ENCODE data around the gene MGAT5.

MGAT5 gene

DNA sequence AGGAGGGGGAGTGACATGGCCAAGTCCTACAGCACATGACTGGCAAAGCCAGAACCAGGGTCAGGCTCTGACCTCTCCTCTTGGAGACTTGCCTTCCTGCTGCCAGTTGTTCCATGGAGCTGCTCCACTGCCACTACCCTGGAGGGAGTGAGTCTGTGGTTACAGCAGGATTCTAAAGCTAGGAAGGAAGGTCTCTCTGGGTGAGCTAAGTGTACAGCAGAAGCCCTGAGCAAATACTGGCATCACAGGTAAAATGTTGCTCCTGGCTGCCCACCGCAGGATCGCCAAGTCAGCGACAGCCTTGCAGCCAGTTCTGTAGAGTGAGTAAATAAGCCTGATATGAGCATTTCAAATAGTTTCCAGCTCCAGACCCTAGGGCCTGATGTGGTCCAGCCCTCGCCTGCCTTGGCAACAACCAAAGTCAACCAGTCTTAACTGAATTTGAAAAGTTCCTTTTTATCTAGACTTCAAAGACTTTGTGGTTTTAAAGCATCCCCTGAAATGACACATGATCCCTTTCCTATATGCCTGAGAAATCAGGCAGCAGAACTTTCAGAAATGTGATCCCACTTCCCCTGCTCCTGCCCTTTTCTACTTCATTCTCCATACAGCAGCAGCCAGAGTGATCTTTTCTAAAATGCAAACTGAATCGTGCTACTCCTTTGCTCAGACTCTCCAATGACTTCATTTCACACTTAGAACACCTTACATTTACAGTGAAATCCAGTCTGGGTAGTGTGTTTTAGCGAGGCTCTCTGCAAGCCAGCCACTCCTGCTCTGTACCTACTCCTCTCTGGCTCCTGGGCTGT, 114.3 kb downstream of the MGAT5 start:
- DNase-seq (ENCODE audit: low read depth), result no peak

DNA sequence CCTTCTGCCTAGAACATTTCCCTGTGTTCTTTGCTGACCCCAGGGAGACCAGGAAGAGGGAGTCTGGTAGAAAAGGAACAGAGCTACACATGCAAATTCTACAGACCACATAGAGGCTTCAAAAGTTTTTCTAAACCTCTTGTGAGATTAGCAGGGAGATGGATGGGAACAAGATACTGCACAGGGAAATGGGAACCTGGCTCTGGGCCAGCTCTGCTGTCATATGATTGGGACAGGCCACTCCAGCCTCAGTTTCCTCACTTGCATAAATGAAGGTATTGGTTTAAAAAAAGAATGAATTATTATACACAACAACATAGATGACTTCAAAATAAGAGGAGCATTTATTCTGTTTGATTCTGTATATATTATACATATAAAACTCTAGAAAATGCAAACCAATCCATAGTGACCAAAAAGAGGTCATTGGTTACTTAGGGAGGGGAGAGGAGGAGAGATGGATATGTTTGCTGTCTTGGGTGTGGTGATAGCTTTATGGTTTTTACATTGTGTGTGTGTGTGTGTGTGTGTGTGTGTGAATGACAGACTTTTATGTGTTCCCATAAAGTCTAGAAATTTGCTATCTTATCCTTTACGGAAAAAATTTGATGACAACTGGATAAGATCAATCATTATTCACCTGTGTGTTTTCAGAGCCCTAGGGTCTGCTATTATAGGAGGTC, 115.5 kb downstream of the MGAT5 start:
- no peak for DNase-seq (ENCODE audit: low read depth)

DNA sequence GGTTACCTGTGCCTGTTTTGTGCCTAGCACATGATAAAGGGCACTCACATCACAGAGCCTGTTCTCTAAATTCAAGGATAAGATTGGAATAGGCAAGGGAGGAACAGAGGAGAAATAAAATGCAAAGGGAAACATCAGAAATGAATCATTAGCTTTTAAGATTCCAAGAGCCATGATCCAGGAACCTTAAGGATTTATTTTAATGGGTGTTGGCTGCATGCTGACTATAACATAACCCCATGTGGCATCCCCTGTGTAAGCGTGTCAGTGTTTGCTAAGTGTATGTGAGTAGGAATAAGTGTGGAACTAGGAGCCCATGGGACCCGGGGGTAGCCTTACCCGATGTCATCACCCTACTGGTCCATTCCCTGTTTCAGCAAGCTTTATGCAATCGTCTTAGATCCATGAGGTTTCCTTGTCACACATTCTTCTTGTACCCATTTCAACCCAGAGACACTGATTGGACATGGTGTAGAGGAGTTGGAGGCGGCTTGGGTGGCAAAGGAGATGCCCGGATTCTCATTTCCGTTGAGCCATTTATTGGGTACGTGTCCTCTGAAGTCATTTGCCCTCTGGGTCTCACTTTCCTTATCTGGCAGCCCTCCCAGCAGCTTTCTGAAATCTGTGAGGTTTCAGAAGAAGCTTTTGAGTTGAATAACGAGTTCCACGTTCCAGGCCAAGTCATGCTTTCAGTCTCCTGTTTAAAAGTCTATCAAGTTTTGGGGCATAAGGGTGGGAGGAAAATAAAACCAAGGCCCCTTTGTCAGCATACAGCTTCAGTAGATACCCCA, 117.0 kb downstream of the MGAT5 start:
- DNase-seq (ENCODE audit: low read depth), result no peak

- no peak for DNase-seq (ENCODE audit: low read depth)
These were observed 118.3 kb downstream of the MGAT5 start for GRCh38 chr2:134372141-134372540.

DNA sequence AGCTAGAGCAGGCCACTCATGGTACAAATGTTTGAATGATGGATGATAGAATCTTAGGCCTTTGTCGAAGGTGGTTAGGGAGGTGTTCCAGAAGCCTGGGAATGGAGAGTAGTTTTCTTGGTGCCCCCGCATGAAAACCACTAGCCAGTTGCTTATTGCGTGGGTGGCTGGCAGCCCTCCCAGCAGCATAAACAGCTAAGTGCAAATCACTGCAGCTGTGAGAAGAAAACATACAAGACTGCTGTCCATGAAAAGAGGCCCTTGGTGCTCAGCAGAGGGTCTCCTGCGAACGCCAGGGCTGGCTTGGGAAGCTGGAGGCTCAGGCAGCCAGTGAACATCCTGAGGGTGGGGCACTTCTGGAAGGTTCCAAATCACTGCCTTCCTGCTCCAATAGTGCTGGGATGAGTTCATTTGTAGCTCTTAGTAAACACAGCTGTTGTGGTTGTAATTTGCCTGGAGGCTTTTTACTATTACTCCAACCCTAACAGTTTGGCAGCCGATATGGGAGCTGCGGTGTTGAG, 118.8 kb downstream of the MGAT5 start:
- no peak for DNase-seq (ENCODE audit: low read depth)

DNA sequence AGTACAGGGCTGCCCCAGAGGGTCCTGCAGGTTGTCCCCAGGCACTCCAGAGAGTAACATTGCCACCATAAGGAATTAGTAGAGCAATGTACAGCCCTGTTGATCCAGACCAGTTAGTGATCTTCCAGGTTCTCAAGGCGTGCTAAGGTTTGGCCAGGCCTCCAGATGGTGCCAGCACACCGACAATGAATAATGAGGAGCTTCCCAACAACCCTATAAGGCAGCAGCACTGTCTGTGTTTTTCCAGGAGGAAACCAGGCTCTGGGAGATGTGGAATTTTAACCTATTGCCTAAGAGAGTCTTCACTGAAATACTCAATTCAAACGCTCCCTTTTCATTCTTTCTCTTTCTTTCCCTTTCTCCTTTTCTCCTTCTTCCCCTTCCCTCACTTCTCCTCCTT, 122.1 kb downstream of the MGAT5 start:
- no peak for DNase-seq (ENCODE audit: low read depth)

DNA sequence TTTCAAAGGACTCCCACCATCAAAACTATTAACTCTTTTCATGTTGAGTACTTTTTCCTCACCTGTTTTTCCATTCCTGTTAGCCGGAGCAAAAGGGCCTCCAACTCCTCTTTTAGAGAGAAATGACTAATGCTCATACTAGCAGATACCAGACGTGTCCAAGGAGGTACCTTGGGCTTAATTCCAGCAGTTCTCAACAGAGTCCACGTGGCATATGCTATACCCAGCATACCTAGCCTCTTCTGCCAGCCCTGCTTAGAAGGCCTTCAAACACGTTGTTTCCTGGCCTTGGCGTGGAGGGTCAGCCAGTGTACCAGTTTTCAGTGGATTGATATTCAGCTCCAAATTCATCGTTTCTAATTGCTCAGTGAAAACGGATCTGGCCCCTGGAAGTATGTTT, 123.9 kb downstream of the MGAT5 start:
- DNase-seq (ENCODE audit: low read depth), result no peak

- no peak for DNase-seq (ENCODE audit: low read depth)
These were observed 125.4 kb downstream of the MGAT5 start for GRCh38 chr2:134379293-134379692.

DNA sequence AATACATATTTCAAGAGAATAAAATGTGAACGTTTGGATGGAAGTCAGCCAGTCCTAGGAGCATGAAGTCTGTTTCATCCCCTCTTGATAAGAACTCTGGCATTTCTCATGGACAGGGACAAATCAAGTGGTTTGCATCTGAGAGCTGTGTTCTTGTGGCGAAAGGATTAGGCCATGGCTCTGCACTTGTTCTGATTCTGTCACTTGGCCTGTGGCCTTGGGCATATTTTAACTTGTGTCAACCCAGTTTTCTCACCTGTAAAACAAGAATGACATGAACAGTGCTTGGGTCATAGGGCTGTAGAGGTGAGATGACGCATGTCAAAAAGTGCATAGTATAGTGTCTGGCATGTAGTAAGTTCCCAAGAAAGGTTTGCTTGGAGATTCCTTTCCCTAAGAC, 125.8 kb downstream of the MGAT5 start:
- DNase-seq (ENCODE audit: low read depth), result no peak

DNA sequence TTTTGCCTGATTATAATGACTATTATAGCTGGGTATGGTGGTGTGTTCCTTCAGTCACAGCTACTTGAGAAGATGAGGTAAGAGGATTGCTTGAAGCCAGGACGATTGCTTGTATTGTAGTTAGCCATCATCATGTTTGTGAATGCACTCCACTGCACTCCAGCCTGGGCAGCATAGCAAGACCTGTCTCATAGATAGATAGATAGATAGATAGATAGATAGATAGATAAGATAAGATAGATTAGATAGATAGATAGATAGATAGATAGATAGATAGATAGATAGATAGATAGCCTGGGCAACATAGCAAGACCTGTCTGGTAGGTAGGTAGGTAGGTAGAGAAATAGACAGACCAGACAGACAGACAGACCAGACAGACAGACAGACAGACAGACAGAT, 127.3 kb downstream of the MGAT5 start:
- DNase-seq (ENCODE audit: low read depth), result no peak

DNA sequence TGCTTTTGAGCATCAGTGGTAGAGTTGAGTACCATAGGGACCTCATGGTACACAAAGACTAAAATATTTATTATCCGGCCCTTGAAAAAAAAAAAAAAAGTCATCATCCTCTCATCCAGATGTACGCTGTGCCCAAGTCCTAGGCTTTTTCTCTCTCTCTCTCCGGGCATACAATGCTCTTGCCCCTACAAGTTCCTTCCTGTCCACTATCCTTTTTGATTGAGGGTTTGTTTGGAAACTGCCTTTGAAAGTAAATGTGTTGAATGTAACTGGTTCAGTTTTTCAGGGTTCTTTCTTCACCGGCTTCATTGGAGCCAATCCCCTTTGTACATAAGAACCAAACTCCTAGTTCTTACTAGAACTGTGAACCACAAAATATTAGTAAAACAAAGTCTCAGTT, 130.3 kb downstream of the MGAT5 start:
- no peak for DNase-seq (ENCODE audit: low read depth)

DNA sequence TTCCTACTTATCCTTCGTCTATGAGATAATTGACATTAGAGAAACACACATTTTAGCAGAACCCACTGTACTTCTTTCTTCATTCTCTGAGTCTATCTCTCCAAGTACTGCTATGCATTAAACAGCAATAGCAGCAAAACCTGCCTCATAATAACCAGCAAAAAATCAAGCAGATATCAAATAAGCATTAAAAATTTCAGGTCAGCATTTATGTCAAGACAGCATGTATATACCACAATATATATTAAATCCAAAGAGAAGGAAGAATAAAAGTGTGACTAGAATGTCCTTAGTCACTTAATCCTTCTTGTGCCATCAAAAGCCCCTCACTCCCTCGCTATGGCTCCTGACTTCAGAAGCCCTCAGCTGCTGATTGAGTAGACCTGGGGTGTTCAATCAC, 131.3 kb downstream of the MGAT5 start:
- no peak for DNase-seq (ENCODE audit: low read depth)

- no peak for DNase-seq (ENCODE audit: low read depth)
These were observed 132.4 kb downstream of the MGAT5 start for GRCh38 chr2:134386310-134386709.

DNA sequence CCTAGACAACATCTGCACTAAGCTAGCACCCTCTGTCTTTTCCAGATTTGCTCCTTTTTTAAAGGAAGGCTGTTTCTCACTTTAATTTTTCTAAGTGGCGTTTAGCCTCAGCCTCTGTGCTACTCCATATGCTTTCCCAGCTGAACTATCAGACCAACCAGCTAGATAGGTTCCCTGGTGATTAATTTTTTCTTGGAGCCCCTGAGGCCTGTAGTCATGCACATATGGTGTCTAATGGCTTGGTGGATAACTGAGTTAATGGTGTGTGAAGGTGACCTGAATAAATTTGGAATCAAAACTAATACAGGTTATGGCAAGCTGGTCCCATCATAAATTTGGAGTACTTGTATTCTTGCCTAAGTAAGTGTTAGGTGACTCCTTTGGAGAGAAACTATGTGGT, 135.5 kb downstream of the MGAT5 start:
- no peak for DNase-seq (ENCODE audit: low read depth)

DNA sequence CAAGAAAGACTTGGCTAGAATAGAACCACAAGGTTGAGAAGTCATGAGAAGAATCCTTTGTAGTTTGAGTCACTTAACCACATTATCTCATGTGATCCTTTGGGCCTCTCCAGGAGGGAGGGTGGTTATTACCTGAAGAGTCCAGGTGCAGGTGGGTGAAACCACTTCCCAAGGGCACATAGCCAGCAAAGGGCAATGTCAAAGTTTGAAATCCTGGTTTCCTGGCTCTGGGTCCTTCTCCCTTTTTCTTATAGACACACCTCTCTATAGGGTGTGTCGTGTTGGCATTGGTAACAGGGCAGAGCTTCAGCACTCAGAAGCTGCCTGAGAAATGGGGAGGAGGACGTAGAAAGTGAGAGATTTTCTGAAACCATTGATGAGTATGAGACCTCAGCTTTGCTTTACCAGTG, 137.9 kb downstream of the MGAT5 start:
- DNase-seq (ENCODE audit: low read depth), result no peak

DNA sequence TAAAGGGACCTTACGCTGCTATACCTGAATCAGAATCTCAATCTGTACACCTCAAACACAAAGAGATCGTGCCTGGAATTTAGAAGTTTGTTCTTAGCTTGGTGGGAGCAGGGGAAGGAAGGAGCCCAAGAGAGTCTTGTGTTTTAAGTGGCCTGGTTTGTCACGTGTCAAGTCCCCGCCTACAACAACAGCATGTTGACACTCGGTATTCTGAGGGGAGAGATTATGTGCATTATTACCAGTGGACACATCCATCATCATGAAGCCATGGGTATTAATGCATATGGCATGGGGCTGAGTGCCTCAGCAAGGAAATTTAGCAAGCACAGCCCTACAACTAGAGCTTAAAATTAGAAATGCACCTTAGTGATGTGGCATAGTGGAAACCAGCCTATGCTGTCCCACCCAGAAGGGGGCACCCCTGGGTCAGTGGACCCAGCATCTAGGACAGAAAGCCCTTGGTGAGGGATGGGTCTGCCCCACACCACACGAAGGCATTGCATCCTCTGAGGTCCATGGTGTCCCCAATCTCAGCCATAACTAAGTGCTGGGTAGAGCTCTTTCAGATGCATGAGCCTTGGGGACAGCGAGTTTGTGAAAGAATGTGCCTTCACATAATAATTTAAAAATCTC, 138.7 kb downstream of the MGAT5 start:
- no peak for DNase-seq (ENCODE audit: low read depth)

DNA sequence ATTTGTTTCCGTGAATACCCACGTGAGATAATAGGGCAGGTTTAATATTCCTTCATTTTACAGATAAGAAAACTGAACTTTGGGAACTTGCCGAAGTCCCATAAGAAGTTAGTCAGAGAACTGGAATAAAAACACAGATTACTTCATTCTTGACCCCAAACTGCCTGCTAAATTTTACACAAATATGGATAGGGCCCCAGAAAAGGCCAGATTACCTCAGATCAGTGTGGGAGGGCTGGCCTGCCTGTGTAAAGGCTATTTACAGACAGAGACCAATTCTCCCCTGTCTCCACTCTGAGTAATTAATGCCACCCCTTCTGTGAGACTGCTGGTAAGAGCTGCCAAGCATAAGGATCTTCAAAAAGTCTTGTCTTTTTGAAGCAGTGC, 139.2 kb downstream of the MGAT5 start:
- DNase-seq (ENCODE audit: low read depth), result no peak

DNA sequence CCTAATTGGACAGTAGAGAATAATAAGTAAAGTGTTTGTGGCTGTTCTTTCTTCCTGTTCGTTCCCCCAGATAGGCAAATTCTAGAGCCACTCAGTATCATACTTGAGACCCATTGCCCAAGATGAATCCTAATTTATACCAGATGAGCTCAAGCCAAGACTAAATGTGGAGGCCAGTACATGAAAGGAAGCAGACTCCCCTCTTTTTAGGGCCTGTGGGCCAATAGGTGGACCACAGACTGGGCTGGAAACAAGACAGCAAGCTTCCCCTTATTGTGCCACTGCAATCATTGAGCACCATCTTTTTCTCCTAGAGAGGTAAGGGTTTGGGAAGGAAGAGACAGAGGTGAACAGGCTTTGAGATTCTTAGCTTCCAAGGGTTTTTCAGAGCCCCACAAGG, 141.9 kb downstream of the MGAT5 start:
- no peak for DNase-seq (ENCODE audit: low read depth)

DNA sequence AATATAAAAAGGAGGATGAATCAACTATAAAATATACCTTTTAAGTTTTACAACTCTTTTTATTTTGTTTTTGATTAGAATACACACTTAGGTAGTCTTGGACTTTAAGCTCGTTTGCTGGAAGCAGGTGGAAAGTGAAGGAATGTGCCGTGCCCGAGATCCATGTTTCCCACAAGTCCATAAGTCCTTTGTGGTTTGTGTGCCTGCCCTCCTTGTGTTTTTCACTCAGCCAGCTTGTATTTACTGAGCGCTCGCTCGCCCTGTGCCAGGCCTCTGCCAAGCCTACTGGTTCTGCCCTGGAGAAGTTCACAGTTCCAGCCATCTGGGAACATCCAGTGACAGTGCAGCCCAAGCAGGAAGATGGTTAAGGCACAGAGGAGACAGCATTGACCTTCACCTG, 142.6 kb downstream of the MGAT5 start:
- no peak for DNase-seq (ENCODE audit: low read depth)

DNA sequence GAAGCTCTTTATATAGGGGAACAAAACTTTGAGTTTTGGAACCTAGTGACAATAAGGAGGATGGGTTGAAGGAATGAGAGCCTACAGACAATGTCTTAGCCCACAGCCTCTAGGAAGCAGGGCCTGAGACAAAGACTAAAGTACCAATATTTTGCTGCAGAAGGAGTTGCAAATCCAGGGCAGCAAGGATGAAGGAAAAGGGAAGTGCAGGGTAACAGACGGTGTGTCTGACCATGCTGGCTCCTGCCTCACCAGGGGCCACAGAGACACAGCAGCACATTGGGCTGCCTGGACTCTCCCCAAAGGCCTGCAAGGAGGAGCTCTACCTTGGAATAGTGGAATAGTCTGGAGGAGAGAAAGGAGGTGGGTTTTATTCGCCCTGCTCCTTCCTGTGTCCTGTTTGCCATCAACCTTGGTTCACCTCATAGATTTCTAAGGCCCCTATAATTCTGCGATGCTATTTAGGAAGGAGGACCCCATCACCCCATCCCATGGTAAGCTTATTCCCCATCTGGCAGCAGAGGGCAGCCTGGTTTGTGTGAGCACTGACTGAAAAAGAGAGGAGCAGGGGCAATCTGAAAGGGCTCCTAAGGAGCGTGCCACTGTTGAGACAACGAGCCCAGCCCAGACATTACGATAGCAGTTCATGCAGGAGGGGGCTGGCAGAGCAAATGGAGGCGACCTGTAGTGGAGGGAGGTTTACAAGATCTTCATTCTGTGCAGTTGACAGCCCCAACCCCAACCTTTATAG, 143.4 kb downstream of the MGAT5 start:
- DNase-seq (ENCODE audit: low read depth), result no peak

DNA sequence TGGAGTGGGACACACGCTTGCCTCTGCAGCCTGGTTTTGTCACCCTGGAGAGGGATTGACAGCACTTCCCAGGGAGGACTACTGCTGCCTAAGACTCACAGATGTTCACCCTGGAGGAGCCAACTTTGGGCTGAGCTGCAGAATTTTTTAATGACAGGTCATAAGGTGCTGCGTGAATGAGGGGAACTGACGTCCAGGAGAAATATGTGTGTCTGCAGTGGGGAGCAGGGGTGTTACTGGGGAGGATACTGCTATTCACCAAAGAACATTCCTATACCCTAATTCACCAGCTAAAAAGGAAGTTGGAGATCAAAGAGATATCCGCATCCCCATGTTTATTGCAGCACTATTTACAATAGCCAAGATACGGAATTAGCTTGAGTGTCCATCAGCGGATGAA, 144.4 kb downstream of the MGAT5 start:
- no peak for DNase-seq (ENCODE audit: low read depth)

DNA sequence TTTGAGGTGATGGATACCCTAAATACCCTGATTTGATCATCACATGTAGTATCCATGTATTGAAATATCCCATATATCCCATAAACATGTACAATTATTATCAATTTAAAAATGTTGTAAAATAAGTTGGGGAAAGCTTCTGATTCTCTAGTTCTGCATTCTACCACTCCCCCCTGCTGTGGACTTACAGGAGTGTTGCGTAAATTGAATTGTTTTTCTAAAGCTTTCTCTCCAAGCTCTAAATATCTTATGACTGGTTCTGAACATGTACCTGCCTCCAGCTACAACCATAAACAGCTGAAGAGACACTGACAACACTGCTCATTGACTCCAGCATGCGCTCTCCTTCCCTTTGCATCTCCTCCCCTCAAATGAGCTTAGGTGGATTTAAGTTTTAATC, 145.2 kb downstream of the MGAT5 start:
- no peak for DNase-seq (ENCODE audit: low read depth)
